GM23338 (cell line): ENCODE results near the gene CTNND2. TPM values are rescaled to one million over a fixed set of nuclear protein-coding genes. Genes with fewer than 3 reads are reported as not detected.

Experiments used
- ATAC-seq: fragments of 200-7000 bp; cut with Tn5 transposase; 3 replicates; pipeline ENCODE4 v1.9.1; 2020
- DNase-seq: peaks from one replicate; pipeline ENCODE4 v3.0.0-alpha.2; 2015; ENCODE audit warnings: low spot score
- H2AFZ ChIP-seq: fragments of 200-600 bp; sonication (generic); 2 replicates; pipeline ENCODE4 v1.8.0; 2016; ENCODE audit warnings: antibody characterized with exemption, mild to moderate bottlenecking, moderate library complexity
- H3F3A ChIP-seq: fragments of 200-600 bp; sonication (generic); replicated peaks from 2 replicates; pipeline ENCODE4 v1.8.0; 2017; ENCODE audit warnings: antibody characterized with exemption, mixed run types, low read depth
- H3K27ac ChIP-seq: fragments of 200-600 bp; sonication (generic); 2 replicates; pipeline ENCODE4 v1.6.1; 2016; ENCODE audit warnings: low read depth
- H3K27me3 ChIP-seq: fragments of 200-600 bp; sonication (generic); 2 replicates; pipeline ENCODE4 v1.8.0; 2016; ENCODE audit warnings: mild to moderate bottlenecking, mixed run types, moderate library complexity; ENCODE audit not compliant: insufficient read depth
- H3K36me3 ChIP-seq: fragments of 200-600 bp; sonication (generic); 2 replicates; pipeline ENCODE4 v1.8.0; 2016; ENCODE audit warnings: mild to moderate bottlenecking; ENCODE audit not compliant: insufficient read depth
- H3K4me1 ChIP-seq: fragments of 200-600 bp; sonication (generic); 2 replicates; pipeline ENCODE4 v1.8.0; 2016; ENCODE audit warnings: mild to moderate bottlenecking, moderate library complexity; ENCODE audit not compliant: insufficient read depth
- H3K4me2 ChIP-seq: fragments of 200-600 bp; sonication (generic); 2 replicates; pipeline ENCODE4 v1.7.1; 2017; ENCODE audit warnings: mixed run types
- H3K4me3 ChIP-seq: fragments of 200-600 bp; sonication (generic); 2 replicates; pipeline ENCODE4 v1.6.1; 2016; ENCODE audit warnings: mixed run types
- H3K79me2 ChIP-seq: fragments of 200-600 bp; sonication (generic); replicated peaks from 2 replicates; pipeline ENCODE4 v1.8.0; 2017; ENCODE audit warnings: mild to moderate bottlenecking; ENCODE audit not compliant: insufficient read depth
- H3K9me2 ChIP-seq: fragments of 200-600 bp; sonication (generic); 2 replicates; pipeline ENCODE4 v1.8.0; 2017; ENCODE audit not compliant: insufficient read depth
- H4K20me1 ChIP-seq: fragments of 200-600 bp; sonication (generic); replicated peaks from 2 replicates; pipeline ENCODE4 v1.8.0; 2017; ENCODE audit warnings: mild to moderate bottlenecking; ENCODE audit not compliant: insufficient read depth
- H3K27ac Mint-ChIP-seq: 2 replicates; pipeline ENCODE4 v1.8.0; 2020; ENCODE audit warnings: inconsistent platforms, mild to moderate bottlenecking, moderate library complexity, mixed read lengths
- H3K27me3 Mint-ChIP-seq: 3 replicates; pipeline ENCODE4 v1.8.0; 2022; ENCODE audit warnings: low read depth, mild to moderate bottlenecking, moderate library complexity, mixed read lengths, inconsistent platforms; ENCODE audit not compliant: insufficient read depth, poor library complexity
- H3K36me3 Mint-ChIP-seq: 3 replicates; pipeline ENCODE4 v1.8.0; 2021; ENCODE audit warnings: low read depth, mild to moderate bottlenecking, inconsistent platforms, moderate library complexity, mixed read lengths
- H3K4me1 Mint-ChIP-seq: 3 replicates; pipeline ENCODE4 v1.8.0; 2020; ENCODE audit warnings: mild to moderate bottlenecking, inconsistent platforms, mixed read lengths
- H3K4me3 Mint-ChIP-seq: 3 replicates; pipeline ENCODE4 v1.8.0; 2021; ENCODE audit warnings: moderate library complexity, mild to moderate bottlenecking, inconsistent platforms, mixed read lengths
- H3K9me3 Mint-ChIP-seq: 3 replicates; pipeline ENCODE4 v1.8.0; 2020; ENCODE audit warnings: moderate library complexity, mild to moderate bottlenecking, inconsistent platforms, mixed read lengths
- CREB1 ChIP-seq: fragments of 250-450 bp; sonication (Bioruptor Pico); IDR thresholded peaks from 2 replicates; pipeline ENCODE4 v1.5.0; 2020; ENCODE audit warnings: low read depth, mild to moderate bottlenecking, moderate library complexity
- ETS1 ChIP-seq: IDR thresholded peaks from 2 replicates; pipeline ENCODE4 v1.6.1; 2016; ENCODE audit warnings: antibody characterized with exemption
- EZH2phosphoT487 ChIP-seq: fragments of 200-600 bp; sonication (generic); IDR thresholded peaks from one replicate; pipeline ENCODE4 v1.8.1; 2018; ENCODE audit warnings: antibody characterized with exemption; ENCODE audit not compliant: unreplicated experiment
- POLR2AphosphoS5 ChIP-seq: IDR thresholded peaks from 2 replicates; pipeline ENCODE4 v1.6.1; 2016; ENCODE audit warnings: antibody characterized with exemption, low read depth
- REST ChIP-seq: IDR thresholded peaks from one replicate; pipeline ENCODE4 v1.6.1; 2018; ENCODE audit warnings: antibody characterized with exemption; ENCODE audit not compliant: unreplicated experiment
- STAT1 ChIP-seq: IDR thresholded peaks from one replicate; pipeline ENCODE4 v1.6.1; 2016; ENCODE audit warnings: antibody characterized with exemption; ENCODE audit not compliant: unreplicated experiment
- ZNF114 ChIP-seq: fragments of 250-450 bp; sonication (Bioruptor Pico); IDR thresholded peaks from 2 replicates; pipeline ENCODE4 v1.5.0; 2020; ENCODE audit warnings: mild to moderate bottlenecking, moderate library complexity
- ZNF331 ChIP-seq: fragments of 250-450 bp; sonication (Bioruptor Pico); IDR thresholded peaks from 2 replicates; pipeline ENCODE4 v1.5.0; 2020; ENCODE audit warnings: low read depth, mild to moderate bottlenecking, moderate library complexity
- ZNF462 ChIP-seq: fragments of 250-450 bp; sonication (Bioruptor Pico); IDR thresholded peaks from 2 replicates; pipeline ENCODE4 v1.5.0; 2020; ENCODE audit warnings: mild to moderate bottlenecking, moderate library complexity
- polyA plus RNA-seq: library from polyadenylated mRNA; unstranded; fragments of >200 nt; fragmentation: Nextera tagmentation; extraction: Ambion mirVana; gene quantifications from 2 replicates; pipeline ENCODE4 v1.2.1, GENCODE V29; 2016
- total RNA-seq: library from RNA; depleted of rRNA; stranded (reverse); fragments of >200 nt; shearing (Covaris generic); gene quantifications from 2 replicates; pipeline ENCODE4 v1.2.3, GENCODE V29; 2014

The CTNND2 gene
- total and polyA plus RNA-seq, 2 experiments from 2014 or later, result 5.1 to 7.0 TPM

GRCh38 chr5:11650936-11651335, 253.3 kb downstream of the CTNND2 start:
- H3K4me1 ChIP-seq, result peaks cover 4% of the 10 kb centered on the region; the same call in 1 of the 2 replicates
- ATAC-seq, result peak; percentile 100
- Mint-ChIP-seq H3K4me3 (no peak overlapping the region), H3K27ac (no peak overlapping the region), H3K36me3 (peaks cover 12% of the 10 kb centered on the region; the same call in 2 of the 3 replicates), H3K27me3 (peaks cover 2% of the 10 kb centered on the region), H3K9me3 (peaks cover 12% of the 10 kb centered on the region; the same call in 2 of the 3 replicates), H3K4me1 (peaks cover 11% of the 10 kb centered on the region)
- no peaks in the 10 kb centered on the region for H4K20me1 ChIP-seq
- no peak overlapping the region; the same call in 1 of the 2 replicates for H2AFZ ChIP-seq
- no peaks in the 10 kb centered on the region for H3K27me3 ChIP-seq
- H3K27ac ChIP-seq, result 0 out of 2 replicates have a peak overlapping the region, but pooled peaks have one; percentile 85
- H3K4me2 ChIP-seq, result peak overlapping the region; percentile 37; the same call in 1 of the 2 replicates
- no peak overlapping the region for H3K4me3 ChIP-seq
- TF ChIP-seq ETS1, result no peak
- peak; percentile 63; the same call in 1 of the 2 replicates for TF ChIP-seq ZNF462 (CRISPR knock-in tag)
- no peak for TF ChIP-seq CREB1 (CRISPR knock-in tag)
- no peaks in the 10 kb centered on the region for H3K79me2 ChIP-seq
- no peaks in the 10 kb centered on the region for H3F3A ChIP-seq
- no peaks in the 10 kb centered on the region for H3K36me3 ChIP-seq
- peaks cover 8% of the 10 kb centered on the region for H3K9me2 ChIP-seq
- peak; percentile 75 for DNase-seq

- peaks cover 8% of the 10 kb centered on the region for H3K9me2 ChIP-seq
- H4K20me1 ChIP-seq, result no peaks in the 10 kb centered on the region
- no peak overlapping the region for H3K27ac ChIP-seq
- H3K4me1 ChIP-seq, result 0 out of 2 replicates have a peak, but pooled peaks cover 1% of the 10 kb centered on the region
- H3K4me3 ChIP-seq, result no peak overlapping the region
- peaks cover 2% of the 10 kb centered on the region for H3K27me3 Mint-ChIP-seq
- H3K27me3 ChIP-seq, result no peaks in the 10 kb centered on the region
- H3K27ac Mint-ChIP-seq, result no peak overlapping the region
- H3K4me3 Mint-ChIP-seq, result no peak overlapping the region
- H3K4me2 ChIP-seq, result no peak overlapping the region
- ATAC-seq (no peak), DNase-seq (no peak)
- H3F3A ChIP-seq, result no peaks in the 10 kb centered on the region
- H3K36me3 Mint-ChIP-seq, result peaks cover 10% of the 10 kb centered on the region; the same call in 2 of the 3 replicates
- H3K4me1 Mint-ChIP-seq, result peaks cover 10% of the 10 kb centered on the region
- no peaks in the 10 kb centered on the region for H3K36me3 ChIP-seq
- no peak overlapping the region for H2AFZ ChIP-seq
- H3K9me3 Mint-ChIP-seq, result peaks cover 6% of the 10 kb centered on the region; the same call in 2 of the 3 replicates
- H3K79me2 ChIP-seq, result no peaks in the 10 kb centered on the region
- no peak for TF ChIP-seq EZH2phosphoT487
- no peak for TF ChIP-seq CREB1 (CRISPR knock-in tag)
- no peak for TF ChIP-seq REST
- TF ChIP-seq ZNF114 (CRISPR knock-in tag), result no peak
- TF ChIP-seq POLR2AphosphoS5, result no peak
- TF ChIP-seq STAT1, result no peak
- no peak for TF ChIP-seq ZNF331 (CRISPR knock-in tag)
Observed at GRCh38 chr5:11646141-11646540, 258.1 kb downstream of the CTNND2 start.
